ENCODE data around the gene RABGGTA.

The RABGGTA gene

GRCh38 chr14:24271134-24271833 lies at the start of gene RABGGTA:
TSS of gene RABGGTA (minus strand) at chr14:24271597. CDS start at chr14:24271115, 482 bp downstream.
- DNase-seq (ENCODE audit: low read depth in 3 of 3), result peak; percentile 78 to 83 (median 78)

GRCh38 chr14:24317141-24317928 lies 45.9 kb upstream of the RABGGTA start:
- DNase-seq (ENCODE audit: low read depth in 3 of 3), result no peak

DNA sequence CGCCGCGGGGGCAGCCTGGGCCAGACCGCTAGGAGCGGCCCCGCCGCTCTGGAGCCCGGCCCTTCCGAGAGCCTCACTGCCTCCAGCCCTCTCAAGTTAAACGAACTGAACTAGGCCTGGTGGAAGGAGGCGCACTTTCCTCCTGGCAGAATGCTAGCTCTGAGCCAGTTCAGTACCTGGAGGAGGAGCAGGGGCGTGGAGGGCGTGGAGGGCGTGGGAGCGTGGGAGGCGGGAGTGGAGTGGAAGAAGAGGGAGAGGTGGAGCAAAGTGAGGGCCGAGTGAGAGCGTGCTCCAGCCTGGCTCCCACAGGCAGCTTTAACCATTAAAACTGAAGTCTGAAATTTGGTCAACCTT lies 45.2 kb upstream of the RABGGTA start:
- no peak for DNase-seq (ENCODE audit: low read depth in 3 of 3)

DNA sequence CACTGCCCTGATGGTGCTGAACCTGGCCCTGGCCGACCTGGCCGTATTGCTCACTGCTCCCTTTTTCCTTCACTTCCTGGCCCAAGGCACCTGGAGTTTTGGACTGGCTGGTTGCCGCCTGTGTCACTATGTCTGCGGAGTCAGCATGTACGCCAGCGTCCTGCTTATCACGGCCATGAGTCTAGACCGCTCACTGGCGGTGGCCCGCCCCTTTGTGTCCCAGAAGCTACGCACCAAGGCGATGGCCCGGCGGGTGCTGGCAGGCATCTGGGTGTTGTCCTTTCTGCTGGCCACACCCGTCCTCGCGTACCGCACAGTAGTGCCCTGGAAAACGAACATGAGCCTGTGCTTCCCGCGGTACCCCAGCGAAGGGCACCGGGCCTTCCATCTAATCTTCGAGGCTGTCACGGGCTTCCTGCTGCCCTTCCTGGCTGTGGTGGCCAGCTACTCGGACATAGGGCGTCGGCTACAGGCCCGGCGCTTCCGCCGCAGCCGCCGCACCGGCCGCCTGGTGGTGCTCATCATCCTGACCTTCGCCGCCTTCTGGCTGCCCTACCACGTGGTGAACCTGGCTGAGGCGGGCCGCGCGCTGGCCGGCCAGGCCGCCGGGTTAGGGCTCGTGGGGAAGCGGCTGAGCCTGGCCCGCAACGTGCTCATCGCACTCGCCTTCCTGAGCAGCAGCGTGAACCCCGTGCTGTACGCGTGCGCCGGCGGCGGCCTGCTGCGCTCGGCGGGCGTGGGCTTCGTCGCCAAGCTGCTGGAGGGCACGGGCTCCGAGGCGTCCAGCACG lies 44.6 kb upstream of the RABGGTA start:
- DNase-seq (ENCODE audit: low read depth in 3 of 3), result no peak

DNA sequence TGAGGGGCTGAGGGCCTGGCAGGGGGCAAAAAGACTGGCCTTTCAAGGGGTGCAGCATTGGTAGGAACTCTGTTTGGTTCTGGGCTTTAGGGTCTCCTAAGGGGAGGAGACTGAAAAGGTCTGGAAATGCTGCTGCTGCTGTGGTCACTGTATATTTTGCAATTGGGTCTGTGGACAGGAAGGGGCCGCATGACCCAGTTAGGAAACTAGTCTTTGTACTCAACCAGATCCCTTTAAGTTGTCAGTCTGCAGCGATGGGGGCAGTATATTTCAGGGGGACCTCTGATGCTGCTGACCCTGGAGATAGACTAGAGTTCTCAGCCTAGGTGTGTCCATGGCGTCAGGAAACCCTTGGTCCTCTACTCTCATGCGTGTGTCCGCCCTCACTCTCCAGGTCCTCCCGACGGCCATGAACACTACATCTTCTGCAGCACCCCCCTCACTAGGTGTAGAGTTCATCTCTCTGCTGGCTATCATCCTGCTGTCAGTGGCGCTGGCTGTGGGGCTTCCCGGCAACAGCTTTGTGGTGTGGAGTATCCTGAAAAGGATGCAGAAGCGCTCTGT lies 43.9 kb upstream of the RABGGTA start:
- no peak for DNase-seq (ENCODE audit: low read depth in 3 of 3)

DNA sequence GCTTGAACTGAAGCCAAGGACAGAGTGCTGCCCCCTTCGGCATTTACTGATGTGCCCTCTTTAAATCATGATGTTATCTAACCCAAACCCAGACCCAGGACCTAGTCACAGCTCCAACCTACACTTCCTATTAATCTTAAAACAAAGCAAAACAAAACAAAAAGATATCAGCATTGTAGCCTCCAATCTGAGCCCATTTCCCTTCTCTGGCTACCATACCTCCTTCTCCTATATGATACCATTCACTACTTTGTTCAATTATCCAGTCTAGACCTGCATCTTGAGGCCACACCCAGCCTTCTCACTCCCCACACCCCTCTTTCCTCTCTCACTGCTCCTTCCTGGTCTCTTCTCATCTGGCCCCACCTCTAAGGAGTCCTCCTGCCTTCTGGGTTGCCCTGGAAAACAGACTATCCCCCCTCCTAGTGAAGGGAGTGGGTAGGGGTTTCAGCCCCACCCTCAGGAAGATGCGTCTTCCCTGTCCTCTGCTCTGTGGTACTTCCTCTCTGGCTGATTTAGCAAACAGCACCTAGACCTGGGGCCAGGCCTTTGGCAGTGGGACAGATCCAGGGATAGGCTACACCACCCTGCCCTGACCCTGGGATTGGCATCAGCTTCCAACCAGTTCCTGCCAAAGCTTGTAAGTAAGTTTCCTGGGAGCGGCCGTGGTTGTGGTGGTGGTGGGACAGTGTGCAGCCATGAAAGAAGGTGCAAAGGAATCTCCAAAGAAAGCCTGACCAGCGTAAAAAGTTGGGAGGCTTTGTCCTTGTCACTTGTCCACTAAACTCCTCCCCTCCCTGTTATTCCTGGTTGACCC lies 43.2 kb upstream of the RABGGTA start:
- no peak for DNase-seq (ENCODE audit: low read depth in 3 of 3)

DNA sequence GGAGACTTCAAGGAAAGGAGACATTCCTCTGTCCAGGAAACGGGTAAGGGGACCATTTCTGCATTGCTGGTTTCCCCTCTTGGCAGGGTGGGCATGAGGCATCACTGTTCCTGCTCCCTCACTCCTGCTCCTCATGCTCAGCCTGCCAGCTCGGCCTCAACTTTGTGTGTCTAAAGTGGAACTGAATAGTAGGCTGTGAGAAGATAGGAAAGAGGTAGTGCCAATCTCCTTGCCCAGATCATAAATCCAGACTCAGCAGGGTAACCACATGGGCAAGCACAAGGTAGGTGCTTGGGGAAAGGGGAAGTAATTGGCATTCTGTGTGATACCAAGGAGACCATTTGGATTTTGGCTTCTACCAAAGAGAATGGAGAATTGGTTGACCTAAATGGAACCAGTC lies 42.5 kb upstream of the RABGGTA start:
- no peak for DNase-seq (ENCODE audit: low read depth in 3 of 3)

DNA sequence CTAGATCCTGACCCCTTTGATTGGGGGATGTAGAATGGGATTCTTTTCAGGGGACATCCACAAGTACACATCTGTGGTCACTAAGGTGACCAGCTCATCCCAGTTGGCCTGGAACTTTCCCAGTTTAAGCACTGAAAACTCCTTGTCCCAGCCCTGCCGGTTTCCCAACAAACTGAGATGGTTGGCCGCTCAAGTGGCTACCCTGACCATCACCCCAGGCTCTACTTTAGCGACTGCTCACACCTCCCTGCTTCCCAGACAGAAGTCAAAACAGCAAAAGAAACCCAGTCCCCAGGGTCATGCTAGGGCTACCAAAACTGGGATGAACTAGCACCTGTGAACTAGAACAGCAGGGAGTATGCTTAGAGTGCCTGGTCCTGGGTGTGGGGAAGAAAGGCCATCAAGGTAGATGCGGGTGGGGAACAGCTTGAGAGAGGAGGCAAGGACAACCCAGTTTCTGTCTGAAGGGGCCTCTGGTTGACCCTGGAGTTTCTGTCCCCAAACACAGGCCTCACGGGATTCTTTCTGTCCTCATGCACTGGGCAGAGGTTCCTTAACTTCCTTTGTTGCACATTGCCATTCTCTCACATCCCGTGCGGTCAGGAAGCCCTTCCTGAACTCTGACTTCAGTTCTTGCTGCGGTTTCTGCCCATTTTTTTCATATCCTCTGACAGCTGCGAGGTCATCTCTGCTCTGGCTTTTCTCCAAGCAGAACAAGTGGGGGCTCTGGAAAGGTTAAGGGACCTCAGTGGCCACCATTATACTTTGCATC lies 41.5 kb upstream of the RABGGTA start:
- no peak for DNase-seq (ENCODE audit: low read depth in 3 of 3)

GRCh38 chr14:24311837-24312615 lies 40.6 kb upstream of the RABGGTA start:
- no peak for DNase-seq (ENCODE audit: low read depth in 3 of 3)

- DNase-seq (ENCODE audit: low read depth in 3 of 3), result peak in 1 of 3 experiments; percentile 59
Observed at GRCh38 chr14:24310646-24311604, 39.5 kb upstream of the RABGGTA start, which contains the start of gene LTB4R. TSS of gene LTB4R (plus strand) at chr14:24311502. CDS start at chr14:24315652, 4,150 bp downstream.

- DNase-seq (ENCODE audit: low read depth in 3 of 3), result no peak
Observed at GRCh38 chr14:24310265-24310645, 38.9 kb upstream of the RABGGTA start.

GRCh38 chr14:24309538-24310264 lies 38.3 kb upstream of the RABGGTA start, which contains the start of gene LTB4R2:
TSS of gene LTB4R2 (plus strand) at chr14:24310140. CDS start at chr14:24310665, 525 bp downstream.
- no peak for DNase-seq (ENCODE audit: low read depth in 3 of 3)

DNA sequence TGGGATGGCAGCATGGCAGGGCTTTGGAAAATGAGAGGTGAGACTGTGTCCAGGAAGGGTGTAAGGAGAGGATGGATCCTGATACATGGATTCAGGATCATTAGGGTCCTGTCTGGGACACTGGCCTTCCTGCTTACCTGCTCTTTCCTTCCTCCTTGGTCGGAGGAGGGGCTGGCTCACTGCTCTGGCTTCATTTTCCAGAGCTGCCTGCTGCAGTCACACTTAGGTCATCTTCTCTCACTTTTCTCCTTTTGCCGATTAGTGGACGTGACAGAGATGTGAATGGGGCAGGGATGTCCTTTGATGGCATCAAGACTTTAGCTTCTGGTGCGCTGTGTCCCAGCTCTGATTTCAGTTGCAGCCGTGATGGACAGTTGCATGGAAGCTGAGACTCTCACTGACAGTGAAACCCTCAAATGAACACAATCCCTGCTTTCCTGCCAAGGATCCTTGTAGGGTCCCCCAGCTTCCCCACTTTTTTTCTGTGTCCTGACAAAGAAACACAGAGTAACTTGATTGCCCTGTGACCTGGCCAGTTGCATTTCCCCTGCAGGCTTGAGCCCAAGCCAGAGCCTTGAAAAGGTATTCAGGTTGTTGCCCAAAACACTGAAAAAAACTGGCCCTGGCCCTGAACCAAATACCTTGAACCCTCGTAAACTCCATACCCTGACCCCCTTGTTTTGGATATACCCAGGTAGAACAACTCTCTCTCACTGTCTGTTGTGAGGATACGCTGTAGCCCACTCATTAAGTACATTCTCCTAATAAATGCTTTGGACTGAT lies 37.1 kb upstream of the RABGGTA start:
- DNase-seq (ENCODE audit: low read depth in 3 of 3), result no peak

- peak in 2 of 3 experiments; percentile 49 to 55 for DNase-seq (ENCODE audit: low read depth in 3 of 3)
Observed at GRCh38 chr14:24307575-24308341, 36.4 kb upstream of the RABGGTA start, which contains the start of gene CIDEB. TSS of gene CIDEB (minus strand) at chr14:24307977. CDS start at chr14:24307858, 119 bp downstream.

DNA sequence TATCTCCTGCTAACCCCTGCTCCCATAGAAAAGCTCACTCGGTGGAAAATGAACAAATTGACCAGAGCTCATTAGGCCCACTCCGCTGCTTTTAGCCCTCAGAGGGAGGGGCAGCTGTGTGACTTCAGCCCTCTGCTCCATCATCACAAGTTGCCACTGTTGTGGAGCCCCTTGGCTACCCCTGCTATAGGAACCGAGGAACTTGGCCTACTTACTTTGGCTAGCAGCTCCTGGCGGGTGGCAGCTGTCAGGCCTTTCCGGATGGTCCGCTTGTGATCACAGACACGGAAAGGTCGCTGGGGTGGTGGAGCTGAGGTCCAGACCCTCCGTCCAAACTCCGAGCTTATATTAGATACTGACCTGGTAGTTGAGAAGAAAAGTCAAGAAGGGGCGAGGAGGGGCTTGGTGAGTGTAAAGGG lies 35.8 kb upstream of the RABGGTA start:
- DNase-seq (ENCODE audit: low read depth in 3 of 3), result no peak

DNA sequence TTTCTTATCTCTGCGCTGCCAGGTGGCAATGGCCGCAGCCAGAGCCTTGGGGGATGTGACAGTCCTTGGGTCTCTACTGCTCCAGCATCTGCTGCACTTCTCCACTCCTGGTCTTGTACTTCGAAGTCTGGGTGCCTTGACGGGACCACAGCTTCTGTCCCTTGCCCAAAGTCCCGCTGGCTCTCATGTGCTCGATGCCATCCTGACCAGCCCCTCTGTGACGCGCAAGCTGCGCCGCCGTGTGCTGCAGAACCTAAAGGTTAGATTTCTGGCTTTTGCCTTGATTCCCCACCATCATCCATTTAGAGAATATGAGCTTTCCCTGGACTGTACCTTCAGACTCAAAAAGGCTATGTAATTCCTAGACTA lies 32.6 kb upstream of the RABGGTA start:
- DNase-seq (ENCODE audit: low read depth in 3 of 3), result no peak

Measured in stimulated activated CD4-positive, alpha-beta T cell treated with anti-CD3 and anti-CD28 coated beads, TNF-alpha, amount 100 ng/mL, for 24 hours (primary cell).